ENCODE data around the gene FMNL3. TPM values are rescaled to one million over a fixed set of nuclear protein-coding genes. Genes with fewer than 3 reads are reported as not detected.

Gene FMNL3
- polyA plus RNA-seq, 1 of the 3 experiments (the other 2 are of a cell fraction), result 10.2 TPM

- Histone ChIP-seq H3K36me3 (replicated peaks in 1 of 2; ENCODE audit: control insufficient read depth in 1 of 2, insufficient read depth in 2 of 2, low read length in 1 of 2) (no peaks in the 10 kb centered on the region), H3K9me3 (no peaks in the 10 kb centered on the region), H4K20me1 (ENCODE audit: insufficient read depth) (no peaks in the 10 kb centered on the region), H3K4me2 (no peak overlapping the region), H3K9me2 (no peaks in the 10 kb centered on the region), H3K27me3 (ENCODE audit: insufficient read depth) (no peaks in the 10 kb centered on the region), H3K27ac (ENCODE audit: low read depth in 2 of 2, low read length in 1 of 2) (no peak overlapping the region), H3K79me2 (ENCODE audit: insufficient read depth) (no peaks in the 10 kb centered on the region), H3K4me3 (ENCODE audit: low read depth in 2 of 2, low read length in 1 of 2) (no peak overlapping the region), H2AFZ (ENCODE audit: low read depth) (no peak overlapping the region), H3K9ac (no peak overlapping the region), H3F3A (replicated peaks; ENCODE audit: insufficient read depth) (no peaks in the 10 kb centered on the region), H3K4me1 (ENCODE audit: control insufficient read depth in 1 of 2, insufficient read depth in 2 of 2, low read depth in 1 of 2, low read length in 1 of 2) (no peaks in the 10 kb centered on the region)
- no peak for DNase-seq
- peak; percentile 13; the same call in 1 of the 2 replicates for TF ChIP-seq CTCF (IDR thresholded peaks at IDR 0.05)
- TF ChIP-seq EZH2phosphoT487 (IDR thresholded peaks at IDR 0.05; ENCODE audit: borderline replicate concordance, low read depth), result no peak
- no peak for TF ChIP-seq FOXJ3 (CRISPR knock-in tag; IDR thresholded peaks at IDR 0.05)
- no peak for TF ChIP-seq RFX5 (IDR thresholded peaks at IDR 0.05; ENCODE audit: low read length)
- ChIA-PET CTCF (interaction anchor here (0.7 to 1.3 kb wide), 3 partner anchors 90 to 96 kb away, joined by 3 read pairs; no protein-coding TSS in a partner anchor), POLR2A (no interaction called here)
- WGBS (ENCODE audit: low lambda C conversion rate), result 53% methylated on average over 10 of the region's 10 CpGs
Measured at GRCh38 chr12:49733219-49734017, 26.2 kb upstream of the FMNL3 start.

- no peaks in the 10 kb centered on the region for H3K9me2 ChIP-seq
- H3F3A ChIP-seq (replicated peaks; ENCODE audit: insufficient read depth), result peaks cover 5% of the 10 kb centered on the region
- no peaks in the 10 kb centered on the region for H3K9me3 ChIP-seq
- TF ChIP-seq MXI1 (IDR thresholded peaks at IDR 0.05; ENCODE audit: low read depth, low read length), result no peak
- TF ChIP-seq TAF1 (IDR thresholded peaks at IDR 0.05; ENCODE audit: borderline replicate concordance, low read depth, low read length), result no peak
- no peak overlapping the region for H2AFZ ChIP-seq (ENCODE audit: low read depth)
- ChIA-PET POLR2A (no interaction called here), CTCF (interaction anchor here (1.3 kb wide), 1 partner anchor 10 kb away, joined by 4 read pairs; the partner anchor contains the start of gene TMBIM6)
- no peaks in the 10 kb centered on the region for H3K79me2 ChIP-seq (ENCODE audit: insufficient read depth)
- H4K20me1 ChIP-seq (ENCODE audit: insufficient read depth), result no peaks in the 10 kb centered on the region
- H3K36me3 ChIP-seq (replicated peaks in 1 of 2; ENCODE audit: control insufficient read depth in 1 of 2, insufficient read depth in 2 of 2, low read length in 1 of 2), result no peaks in the 10 kb centered on the region
- no peak overlapping the region for H3K4me3 ChIP-seq (ENCODE audit: low read depth in 2 of 2, low read length in 1 of 2)
- no peak for DNase-seq
- H3K27me3 ChIP-seq (ENCODE audit: insufficient read depth), result 0 out of 2 replicates have a peak, but pooled peaks cover 4% of the 10 kb centered on the region
- no peak overlapping the region for H3K27ac ChIP-seq (ENCODE audit: low read depth in 2 of 2, low read length in 1 of 2)
- WGBS (ENCODE audit: low lambda C conversion rate), result 57% methylated on average over 3 of the region's 3 CpGs
- H3K4me2 ChIP-seq, result no peak overlapping the region
- no peak overlapping the region for H3K9ac ChIP-seq
- no peaks in the 10 kb centered on the region for H3K4me1 ChIP-seq (ENCODE audit: control insufficient read depth in 1 of 2, insufficient read depth in 2 of 2, low read depth in 1 of 2, low read length in 1 of 2)
Measured at GRCh38 chr12:49730568-49731101, 23.4 kb upstream of the FMNL3 start.

GRCh38 chr12:49730050-49730449 lies 22.8 kb upstream of the FMNL3 start:
- Histone ChIP-seq H4K20me1 (ENCODE audit: insufficient read depth) (no peaks in the 10 kb centered on the region), H3K9ac (no peak overlapping the region), H3K27me3 (ENCODE audit: insufficient read depth) (0 out of 2 replicates have a peak, but pooled peaks cover 4% of the 10 kb centered on the region), H3K9me2 (no peaks in the 10 kb centered on the region), H3K79me2 (ENCODE audit: insufficient read depth) (no peaks in the 10 kb centered on the region), H3K4me1 (ENCODE audit: control insufficient read depth in 1 of 2, insufficient read depth in 2 of 2, low read depth in 1 of 2, low read length in 1 of 2) (no peaks in the 10 kb centered on the region), H3K4me3 (ENCODE audit: low read depth in 2 of 2, low read length in 1 of 2) (no peak overlapping the region), H3K4me2 (no peak overlapping the region), H3K27ac (ENCODE audit: low read depth in 2 of 2, low read length in 1 of 2) (no peak overlapping the region), H3K9me3 (no peaks in the 10 kb centered on the region), H3F3A (replicated peaks; ENCODE audit: insufficient read depth) (peaks cover 5% of the 10 kb centered on the region), H3K36me3 (replicated peaks in 1 of 2; ENCODE audit: control insufficient read depth in 1 of 2, insufficient read depth in 2 of 2, low read length in 1 of 2) (no peaks in the 10 kb centered on the region), H2AFZ (ENCODE audit: low read depth) (no peak overlapping the region)
- 25% methylated on average over 1 of the region's 1 CpG for WGBS (ENCODE audit: low lambda C conversion rate)
- no peak for DNase-seq
- ChIA-PET POLR2A (no interaction called here), CTCF (interaction anchor here (1.3 kb wide), 1 partner anchor 11 kb away, joined by 4 read pairs; the partner anchor contains the start of gene TMBIM6)
- no peak for TF ChIP-seq GABPA (IDR thresholded peaks at IDR 0.05; ENCODE audit: low read depth)
- no peak for TF ChIP-seq EP300 (IDR thresholded peaks at IDR 0.05; ENCODE audit: borderline replicate concordance in 1 of 2, low read depth in 1 of 2, low read length in 1 of 2)
- no peak for TF ChIP-seq POLR2AphosphoS5 (IDR thresholded peaks at IDR 0.05; ENCODE audit: low read depth, low read length)
